ENCODE results near the gene DHRS7. TPM values are rescaled to one million over a fixed set of nuclear protein-coding genes. Genes with fewer than 3 reads are reported as not detected.

The DHRS7 gene
- total and polyA plus RNA-seq, 10 of the 15 experiments (the other 5 are each of a cell fraction or from before 2014, with no cell fraction given), result 55.0 to 99.8 (median 62.2) TPM

DNA sequence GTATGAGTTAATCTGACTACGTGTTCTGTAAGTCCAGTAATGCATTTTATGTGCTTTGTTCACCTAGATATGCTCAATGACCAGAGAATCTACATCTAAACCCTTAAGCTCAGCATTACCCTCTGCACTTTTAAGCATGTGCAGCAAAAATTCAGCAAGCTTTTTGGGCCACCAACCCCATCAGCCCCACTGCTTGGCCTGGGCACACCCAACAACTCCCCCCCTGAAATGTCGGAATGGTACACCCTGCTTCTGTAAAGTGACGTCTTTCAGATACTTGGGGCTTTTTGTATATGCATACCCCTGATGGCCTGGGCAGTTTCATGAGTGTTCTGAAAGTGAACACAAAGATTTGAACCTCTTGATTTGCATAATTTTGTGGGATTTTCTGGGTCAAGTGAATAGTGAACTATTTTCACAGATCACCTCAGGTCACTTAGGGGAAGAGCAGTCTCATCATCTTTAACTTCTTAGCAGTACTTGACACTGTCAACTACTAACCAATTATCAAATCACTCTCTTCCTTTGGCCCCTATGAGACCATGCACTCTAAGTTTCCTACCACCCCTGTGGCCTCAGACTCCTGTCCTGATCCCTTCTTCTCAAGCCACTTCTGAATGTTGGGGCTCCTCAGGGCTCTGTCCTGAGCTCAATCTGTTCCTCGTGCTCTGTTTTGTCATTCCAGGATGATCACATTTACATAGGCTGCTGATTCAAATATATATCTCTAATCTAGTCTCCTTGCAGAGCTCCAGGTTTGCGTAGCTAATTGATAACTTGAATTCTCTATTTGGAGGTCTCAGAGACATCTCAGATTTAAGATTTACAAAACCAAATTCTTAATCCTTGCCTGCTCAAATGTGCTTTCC lies 47.5 kb upstream of the DHRS7 start (continued):
- TF ChIP-seq, protein P1, sequence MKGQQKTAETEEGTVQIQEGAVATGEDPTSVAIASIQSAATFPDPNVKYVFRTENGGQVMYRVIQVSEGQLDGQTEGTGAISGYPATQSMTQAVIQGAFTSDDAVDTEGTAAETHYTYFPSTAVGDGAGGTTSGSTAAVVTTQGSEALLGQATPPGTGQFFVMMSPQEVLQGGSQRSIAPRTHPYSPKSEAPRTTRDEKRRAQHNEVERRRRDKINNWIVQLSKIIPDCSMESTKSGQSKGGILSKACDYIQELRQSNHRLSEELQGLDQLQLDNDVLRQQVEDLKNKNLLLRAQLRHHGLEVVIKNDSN (IDR thresholded peaks at IDR 0.05; ENCODE audit: borderline replicate concordance, extremely low read length, insufficient read depth, low read depth, low read length), result no peak
- TF ChIP-seq RUNX3 (IDR thresholded peaks at IDR 0.05; ENCODE audit: low read length), result peak; percentile 81
- TF ChIP-seq NFIC (IDR thresholded peaks at IDR 0.05; ENCODE audit: low read depth, low read length), result peak; percentile 91
- no peak for TF ChIP-seq KAT2A (conservative IDR thresholded peaks at IDR 0.05; ENCODE audit: control insufficient read depth, low read depth, low read length)
- TF ChIP-seq FOXM1 (IDR thresholded peaks at IDR 0.05; ENCODE audit: low read depth, low read length), result peak; percentile 64
- TF ChIP-seq, protein P2, sequence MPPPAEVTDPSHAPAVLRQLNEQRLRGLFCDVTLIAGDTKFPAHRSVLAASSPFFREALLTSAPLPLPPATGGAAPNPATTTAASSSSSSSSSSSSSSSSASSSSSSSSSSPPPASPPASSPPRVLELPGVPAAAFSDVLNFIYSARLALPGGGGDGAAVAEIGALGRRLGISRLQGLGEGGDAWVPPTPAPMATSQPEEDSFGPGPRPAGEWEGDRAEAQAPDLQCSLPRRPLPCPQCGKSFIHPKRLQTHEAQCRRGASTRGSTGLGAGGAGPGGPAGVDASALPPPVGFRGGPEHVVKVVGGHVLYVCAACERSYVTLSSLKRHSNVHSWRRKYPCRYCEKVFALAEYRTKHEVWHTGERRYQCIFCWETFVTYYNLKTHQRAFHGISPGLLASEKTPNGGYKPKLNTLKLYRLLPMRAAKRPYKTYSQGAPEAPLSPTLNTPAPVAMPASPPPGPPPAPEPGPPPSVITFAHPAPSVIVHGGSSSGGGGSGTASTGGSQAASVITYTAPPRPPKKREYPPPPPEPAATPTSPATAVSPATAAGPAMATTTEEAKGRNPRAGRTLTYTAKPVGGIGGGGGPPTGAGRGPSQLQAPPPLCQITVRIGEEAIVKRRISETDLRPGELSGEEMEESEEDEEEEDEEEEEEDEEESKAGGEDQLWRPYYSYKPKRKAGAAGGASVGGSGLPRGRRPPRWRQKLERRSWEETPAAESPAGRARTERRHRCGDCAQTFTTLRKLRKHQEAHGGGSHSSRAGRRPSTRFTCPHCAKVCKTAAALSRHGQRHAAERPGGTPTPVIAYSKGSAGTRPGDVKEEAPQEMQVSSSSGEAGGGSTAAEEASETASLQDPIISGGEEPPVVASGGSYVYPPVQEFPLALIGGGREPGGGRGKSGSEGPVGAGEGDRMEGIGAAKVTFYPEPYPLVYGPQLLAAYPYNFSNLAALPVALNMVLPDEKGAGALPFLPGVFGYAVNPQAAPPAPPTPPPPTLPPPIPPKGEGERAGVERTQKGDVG (CRISPR knock-in tag; IDR thresholded peaks at IDR 0.05), result no peak
- peak; percentile 32; the same call in 1 of the 2 replicates for TF ChIP-seq JUNB (IDR thresholded peaks at IDR 0.05)
- TF ChIP-seq YBX1 (IDR thresholded peaks at IDR 0.05), result no peak
- TF ChIP-seq ASH2L (IDR thresholded peaks at IDR 0.05; ENCODE audit: borderline replicate concordance, low read depth), result no peak
- peak; percentile 41 for TF ChIP-seq EED (IDR thresholded peaks at IDR 0.05; ENCODE audit: low read depth)
- TF ChIP-seq, protein P3, sequence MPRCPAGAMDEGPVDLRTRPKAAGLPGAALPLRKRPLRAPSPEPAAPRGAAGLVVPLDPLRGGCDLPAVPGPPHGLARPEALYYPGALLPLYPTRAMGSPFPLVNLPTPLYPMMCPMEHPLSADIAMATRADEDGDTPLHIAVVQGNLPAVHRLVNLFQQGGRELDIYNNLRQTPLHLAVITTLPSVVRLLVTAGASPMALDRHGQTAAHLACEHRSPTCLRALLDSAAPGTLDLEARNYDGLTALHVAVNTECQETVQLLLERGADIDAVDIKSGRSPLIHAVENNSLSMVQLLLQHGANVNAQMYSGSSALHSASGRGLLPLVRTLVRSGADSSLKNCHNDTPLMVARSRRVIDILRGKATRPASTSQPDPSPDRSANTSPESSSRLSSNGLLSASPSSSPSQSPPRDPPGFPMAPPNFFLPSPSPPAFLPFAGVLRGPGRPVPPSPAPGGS (IDR thresholded peaks at IDR 0.05; ENCODE audit: borderline replicate concordance, insufficient read depth, low read depth, low read length, poor library complexity, severe bottlenecking), result peak; percentile 66
- no peak for TF ChIP-seq MYC (IDR thresholded peaks at IDR 0.05; ENCODE audit: insufficient read depth, insufficient read length, insufficient replicate concordance, low read length, severe bottlenecking)
- no peak for TF ChIP-seq ZNF622 (IDR thresholded peaks at IDR 0.05)
- TF ChIP-seq POLR2AphosphoS5 (IDR thresholded peaks at IDR 0.05; ENCODE audit: low read length), result peak; percentile 90
- peak; percentile 45 for TF ChIP-seq CBX5 (IDR thresholded peaks at IDR 0.05; ENCODE audit: low read depth)
- no peak; a peak in 1 of 4 replicates for TF ChIP-seq ETV6 (conservative IDR thresholded peaks at IDR 0.05 in 1 of 2, IDR thresholded peaks at IDR 0.05 in 1 of 2; ENCODE audit: borderline replicate concordance in 1 of 2, low read depth in 1 of 2)
- TF ChIP-seq SPI1 (IDR thresholded peaks at IDR 0.05; ENCODE audit: borderline replicate concordance, insufficient read depth, low read depth, low read length), result peak; percentile 7; the same call in 1 of the 2 replicates
- no peak for TF ChIP-seq ZNF274 (IDR thresholded peaks at IDR 0.05; ENCODE audit: insufficient read depth, insufficient read length)

All from GM12878 (cell line).